ENCODE measurements around the gene MED27. TPM values are rescaled to one million over a fixed set of nuclear protein-coding genes. Genes with fewer than 3 reads are reported as not detected.

The MED27 gene
- total and polyA plus RNA-seq, 10 of the 15 experiments (the other 5 are each of a cell fraction or from before 2014, with no cell fraction given) = 20.3 to 50.3 (median 35.5) TPM

- intact Hi-C loops (cut with micrococcal nuclease; ENCODE audit: unreplicated experiment) (no loop called here), in situ Hi-C loops (cut with MboI) (no loop called here)
- ChIA-PET RAD21 (ENCODE audit: unreplicated experiment) (no interaction called here), POLR2A (no interaction called here), SMC1A (ENCODE audit: uncharacterized antibody, unreplicated experiment) (no interaction called here), CTCF (no interaction called here)
- H3K9ac ChIP-seq (ENCODE audit: control insufficient read depth, insufficient read depth, low read length) = no peak overlapping the region
- H2AFZ ChIP-seq (ENCODE audit: control insufficient read depth, low read depth, low read length) = no peak overlapping the region
- no peaks in the 10 kb centered on the region for H3K27me3 ChIP-seq (replicated peaks in 1 of 2; ENCODE audit: control insufficient read depth in 2 of 2, insufficient read depth in 2 of 2, low read length in 1 of 2)
- no peaks in the 10 kb centered on the region for H4K20me1 ChIP-seq (ENCODE audit: control insufficient read depth, insufficient read depth)
- BruUV-seq (replicated peaks) = no TSS peak
- no peaks in the 10 kb centered on the region for H3K9me3 ChIP-seq (replicated peaks; ENCODE audit: control insufficient read depth, insufficient read depth, low read length)
- H3K36me3 ChIP-seq (ENCODE audit: control insufficient read depth in 2 of 2, insufficient read depth in 2 of 2, low read length in 1 of 2) = no peaks in the 10 kb centered on the region
- no peak overlapping the region for H3K27ac ChIP-seq (ENCODE audit: control insufficient read depth, insufficient read depth)
- no peak overlapping the region for H3K4me3 ChIP-seq
- 94% methylated on average over 20 of the region's 20 CpGs for WGBS (ENCODE audit: insufficient coverage, insufficient replicate concordance, low lambda C conversion rate, missing lambda C conversion rate)
- H3K4me2 ChIP-seq (ENCODE audit: control insufficient read depth, insufficient read depth) = no peak overlapping the region
- ATAC-seq (no peak), FAIRE-seq (no peak), DNase-seq (ENCODE audit: low read depth, low spot score) (no peak)
- H3K4me1 ChIP-seq (ENCODE audit: control insufficient read depth, insufficient read depth, low read length) = no peaks in the 10 kb centered on the region
- TF ChIP-seq MTA3 (IDR thresholded peaks at IDR 0.05; ENCODE audit: borderline replicate concordance, low read length) = no peak
- TF ChIP-seq SIN3A (IDR thresholded peaks at IDR 0.05; ENCODE audit: low read depth, low read length) = no peak
- no peak for TF ChIP-seq ESRRA (IDR thresholded peaks at IDR 0.05; ENCODE audit: low read length)
- TF ChIP-seq CHD2 (IDR thresholded peaks at IDR 0.05; ENCODE audit: borderline replicate concordance, low read depth, low read length) = no peak
- no peak for TF ChIP-seq MLLT1 (IDR thresholded peaks at IDR 0.05)
- no peak for TF ChIP-seq SUZ12 (IDR thresholded peaks at IDR 0.05; ENCODE audit: unreplicated experiment)
- no peak for TF ChIP-seq ZZZ3 (IDR thresholded peaks at IDR 0.05; ENCODE audit: control insufficient read depth, insufficient read length, low read depth)
- TF ChIP-seq ELK1 (IDR thresholded peaks at IDR 0.05; ENCODE audit: low read depth, low read length) = no peak
- TF ChIP-seq RAD51 (IDR thresholded peaks at IDR 0.05) = no peak
- no peak for TF ChIP-seq POLR2AphosphoS2 (IDR thresholded peaks at IDR 0.05; ENCODE audit: low read depth, low read length)
- TF ChIP-seq CHD1 (IDR thresholded peaks at IDR 0.05; ENCODE audit: low read depth, low read length) = no peak
- TF ChIP-seq ZNF24 (IDR thresholded peaks at IDR 0.05) = no peak
- no peak for TF ChIP-seq ATF3 (IDR thresholded peaks at IDR 0.05; ENCODE audit: borderline replicate concordance, extremely low read depth, low read depth, low read length)
- no peaks in the 10 kb centered on the region for H3K79me2 ChIP-seq (ENCODE audit: control insufficient read depth, insufficient read depth, low read length)
These were observed 180.1 kb downstream of the MED27 start for GRCh38 chr9:131899296-131900228.
